Measurements from ENCODE around the gene ZCCHC14.
"Not testable (repeated sequence)": the region's sequence is repeated elsewhere in the genome, so short reads cannot be mapped to it uniquely, and the experiment has no call there.

The ZCCHC14 gene

GRCh38 chr16:87382023-87382785 lies 110.6 kb downstream of the ZCCHC14 start:
- DNase-seq (ENCODE audit: low read depth): no peak

- no peak for DNase-seq (ENCODE audit: low read depth)
These were observed 111.9 kb downstream of the ZCCHC14 start for GRCh38 chr16:87380881-87381280.

GRCh38 chr16:87380403-87380802 lies 112.4 kb downstream of the ZCCHC14 start:
- no peak for DNase-seq (ENCODE audit: low read depth)

- DNase-seq (ENCODE audit: low read depth): not testable (repeated sequence)
These were observed 113.5 kb downstream of the ZCCHC14 start for GRCh38 chr16:87379312-87379752.

- DNase-seq (ENCODE audit: low read depth): no peak
These were observed 116.2 kb downstream of the ZCCHC14 start for GRCh38 chr16:87376660-87377059.

- no peak for DNase-seq (ENCODE audit: low read depth)
These were observed 117.2 kb downstream of the ZCCHC14 start for GRCh38 chr16:87375426-87376135.

GRCh38 chr16:87374313-87374712 lies 118.5 kb downstream of the ZCCHC14 start:
- DNase-seq (ENCODE audit: low read depth): no peak

GRCh38 chr16:87372305-87372704 lies 120.5 kb downstream of the ZCCHC14 start:
- DNase-seq (ENCODE audit: low read depth): no peak

GRCh38 chr16:87371261-87371866 lies 121.5 kb downstream of the ZCCHC14 start:
- no peak for DNase-seq (ENCODE audit: low read depth)

- no peak for DNase-seq (ENCODE audit: low read depth)
These were observed 122.8 kb downstream of the ZCCHC14 start for GRCh38 chr16:87369796-87370719.

- DNase-seq (ENCODE audit: low read depth): no peak
These were observed 123.6 kb downstream of the ZCCHC14 start for GRCh38 chr16:87369117-87369765.

GRCh38 chr16:87368029-87368770 lies 124.6 kb downstream of the ZCCHC14 start:
- no peak for DNase-seq (ENCODE audit: low read depth)

GRCh38 chr16:87367529-87367928 lies 125.3 kb downstream of the ZCCHC14 start:
- DNase-seq (ENCODE audit: low read depth): no peak

- DNase-seq (ENCODE audit: low read depth): no peak
These were observed 125.9 kb downstream of the ZCCHC14 start for GRCh38 chr16:87366930-87367329.

GRCh38 chr16:87366288-87366687 lies 126.5 kb downstream of the ZCCHC14 start:
- no peak for DNase-seq (ENCODE audit: low read depth)

GRCh38 chr16:87365021-87365713 lies 127.7 kb downstream of the ZCCHC14 start:
- no peak for DNase-seq (ENCODE audit: low read depth)

- DNase-seq (ENCODE audit: low read depth): no peak
These were observed 128.9 kb downstream of the ZCCHC14 start for GRCh38 chr16:87363771-87364455.

- not testable (repeated sequence) for DNase-seq (ENCODE audit: low read depth)
These were observed 129.8 kb downstream of the ZCCHC14 start for GRCh38 chr16:87362828-87363559.

All from T-helper 22 cell (primary cell).